GOT3 (cell line): Measurements from ENCODE around the gene CAMK4.

Source experiments
- DNase-seq: peaks from one replicate; lab custom pipeline; 2025; ENCODE audit warnings: mixed read lengths; lab: John Stamatoyannopoulos, UW

CAMK4 gene

GRCh38 chr5:111422747-111423720, 198.8 kb downstream of the CAMK4 start:
- no peak for DNase-seq

GRCh38 chr5:111425205-111425604, 201.0 kb downstream of the CAMK4 start:
- no peak for DNase-seq

GRCh38 chr5:111427762-111428161, 203.6 kb downstream of the CAMK4 start:
- no peak for DNase-seq

- DNase-seq = no peak
Measured at GRCh38 chr5:111432883-111433536, 208.8 kb downstream of the CAMK4 start.

DNA sequence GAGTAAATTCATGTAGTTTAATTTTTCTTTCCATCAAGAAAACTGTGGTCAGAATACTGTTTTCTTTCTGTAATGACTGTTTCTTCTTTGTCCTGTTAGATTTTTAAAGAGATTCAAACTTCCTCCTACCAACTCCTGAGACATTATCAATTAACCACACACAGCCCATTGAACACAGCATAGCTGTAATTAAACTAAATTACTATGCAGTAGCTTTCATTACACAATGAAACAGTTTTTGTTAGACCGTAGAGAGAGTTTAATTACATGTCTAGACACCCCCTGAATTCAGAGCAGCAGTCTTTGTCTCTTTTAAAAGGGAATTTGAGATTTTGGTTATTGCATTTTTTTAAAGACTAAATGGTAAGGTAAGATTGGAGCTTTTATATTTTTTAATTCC, 210.6 kb downstream of the CAMK4 start:
- no peak for DNase-seq

- no peak for DNase-seq
Measured at GRCh38 chr5:111439473-111440075, 215.4 kb downstream of the CAMK4 start.

GRCh38 chr5:111447099-111447498, 222.9 kb downstream of the CAMK4 start:
- no peak for DNase-seq

GRCh38 chr5:111447822-111448221, 223.6 kb downstream of the CAMK4 start:
- no peak for DNase-seq

DNA sequence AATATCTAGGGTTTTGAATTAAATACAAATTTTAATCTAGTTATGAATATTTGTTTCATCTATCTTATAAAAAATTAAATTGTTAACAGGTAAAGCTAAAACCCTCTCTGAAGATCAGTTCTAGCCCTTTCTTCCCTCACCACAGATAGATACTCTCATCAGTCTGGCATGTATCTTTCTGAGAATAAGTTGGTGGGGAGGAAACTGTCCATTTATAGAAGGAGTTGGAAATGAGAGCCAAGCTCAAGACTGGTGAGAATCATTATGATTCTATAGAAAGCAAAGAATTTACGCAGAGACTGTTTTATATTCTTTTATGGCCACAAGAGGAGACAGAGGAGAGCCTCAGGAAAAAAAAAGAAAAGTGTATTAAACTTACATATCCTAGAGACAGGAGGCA, 229.1 kb downstream of the CAMK4 start:
- DNase-seq = no peak

DNA sequence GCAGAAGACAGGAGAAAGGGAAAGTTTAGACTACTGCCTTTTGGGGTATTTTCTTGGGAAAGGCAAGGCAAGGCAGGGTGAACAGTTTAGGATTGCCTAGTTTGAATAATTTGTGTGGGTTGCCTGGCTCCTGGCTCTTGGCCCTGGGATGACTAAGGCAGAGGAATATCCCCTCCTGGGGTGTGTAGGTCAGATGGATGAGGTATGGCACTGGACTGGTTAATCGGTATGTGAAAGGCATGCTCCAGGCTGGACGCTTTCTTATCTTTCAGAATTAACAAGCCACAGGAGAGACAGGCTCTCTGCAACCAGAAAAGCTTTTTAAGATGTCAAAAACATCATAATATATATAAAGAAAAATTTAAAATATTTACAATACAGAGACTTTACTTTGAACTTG, 229.6 kb downstream of the CAMK4 start:
- no peak for DNase-seq

GRCh38 chr5:111454198-111454622, 230.0 kb downstream of the CAMK4 start:
- no peak for DNase-seq

GRCh38 chr5:111454776-111455175, 230.6 kb downstream of the CAMK4 start:
- DNase-seq = no peak

- DNase-seq = no peak
Measured at GRCh38 chr5:111461255-111461671, 237.1 kb downstream of the CAMK4 start.

- DNase-seq = no peak
Measured at GRCh38 chr5:111461934-111462333, 237.8 kb downstream of the CAMK4 start.

GRCh38 chr5:111463311-111463710, 239.1 kb downstream of the CAMK4 start:
- DNase-seq = no peak

DNA sequence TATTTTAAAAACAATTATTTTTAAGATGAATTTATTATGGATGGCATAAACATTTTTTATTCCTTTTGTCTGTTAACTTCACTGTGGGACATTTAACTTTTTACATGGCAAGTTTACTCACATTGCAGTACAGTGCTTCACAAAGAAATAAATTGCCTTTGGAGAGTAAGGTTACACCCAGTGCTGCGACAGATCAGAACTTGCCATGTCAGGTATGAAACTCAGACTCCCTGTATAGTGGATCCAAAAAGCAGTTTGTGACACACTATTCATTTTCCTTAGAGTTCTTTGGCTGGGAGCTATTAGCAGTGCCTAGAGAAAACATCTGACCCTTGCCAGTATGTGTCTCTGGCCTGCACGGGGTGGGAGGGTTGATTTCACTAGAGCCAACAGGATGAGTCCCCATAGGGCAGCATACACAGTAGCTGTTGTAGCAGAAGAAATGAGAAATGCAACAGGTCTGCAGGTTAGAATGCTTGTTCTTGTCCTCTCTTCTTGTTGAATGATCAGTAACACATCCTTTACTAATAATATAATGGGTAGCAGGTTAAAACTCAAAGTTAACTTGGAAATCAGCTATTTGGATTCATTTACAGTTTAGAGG, 245.2 kb downstream of the CAMK4 start:
- DNase-seq = no peak

GRCh38 chr5:111469903-111470302, 245.7 kb downstream of the CAMK4 start:
- DNase-seq = no peak

DNA sequence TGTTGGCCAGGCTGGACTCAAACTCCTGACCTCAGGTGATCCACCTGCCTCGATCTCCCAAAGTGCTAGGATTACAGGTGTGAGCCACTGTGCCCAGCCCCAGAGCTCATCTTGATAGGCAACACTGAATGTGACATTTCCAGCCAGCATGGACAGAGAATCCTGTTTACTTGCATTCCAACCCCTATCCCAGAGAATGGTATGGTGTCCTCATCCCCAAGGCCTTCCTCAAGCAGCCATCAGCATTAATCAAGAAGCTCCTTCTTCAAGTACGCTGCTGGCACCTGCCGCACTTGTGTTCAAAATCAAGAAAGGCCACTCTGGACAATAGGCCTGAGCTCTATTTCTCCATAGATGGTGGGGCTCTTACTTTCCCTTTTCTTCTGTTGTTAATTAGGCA, 247.9 kb downstream of the CAMK4 start:
- DNase-seq = no peak

- no peak for DNase-seq
Measured at GRCh38 chr5:111472579-111472978, 248.4 kb downstream of the CAMK4 start.

DNA sequence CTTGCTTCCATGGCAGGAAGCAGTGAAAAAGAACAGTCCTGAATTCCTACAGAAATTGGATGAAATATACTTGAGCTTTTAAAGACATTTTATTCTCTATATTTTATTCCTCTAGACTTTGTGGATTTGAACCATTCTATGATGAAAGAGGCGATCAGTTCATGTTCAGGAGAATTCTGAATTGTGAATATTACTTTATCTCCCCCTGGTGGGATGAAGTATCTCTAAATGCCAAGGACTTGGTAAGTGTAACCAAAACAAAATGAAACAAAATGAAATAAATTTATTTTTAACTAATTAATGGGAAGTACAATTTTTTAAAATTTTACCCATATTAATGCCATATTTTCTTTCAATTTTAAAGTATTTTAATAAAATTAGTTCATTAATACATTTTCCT, 254.1 kb downstream of the CAMK4 start:
- DNase-seq = no peak

DNA sequence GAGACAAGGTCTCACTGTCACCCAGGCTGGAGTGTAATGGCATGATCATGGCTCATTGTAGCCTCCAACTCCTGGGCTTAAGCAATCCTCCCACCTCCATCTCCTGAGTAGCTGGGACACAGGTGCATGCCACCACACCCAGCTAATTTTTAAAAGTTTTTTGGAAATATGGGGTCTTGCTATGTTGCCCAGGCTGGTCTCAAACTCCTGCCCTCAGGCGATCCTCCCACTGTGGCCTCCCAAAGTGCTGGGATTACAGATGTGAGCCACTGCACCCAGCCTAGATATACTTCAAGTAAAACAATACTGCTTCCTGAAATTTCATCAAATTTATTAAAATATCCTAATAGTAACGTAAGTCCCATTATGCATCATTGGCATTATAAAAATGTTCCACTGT, 254.7 kb downstream of the CAMK4 start:
- no peak for DNase-seq

- no peak for DNase-seq
Measured at GRCh38 chr5:111480346-111480745, 256.2 kb downstream of the CAMK4 start.
